Midbrain (tissue), 1 donor: ENCODE measurements around the gene LCP1.

ENCODE experiments used
- DNase-seq: peaks from one replicate; lab custom pipeline; 2025; lab: John Stamatoyannopoulos, UW

Gene LCP1

DNA sequence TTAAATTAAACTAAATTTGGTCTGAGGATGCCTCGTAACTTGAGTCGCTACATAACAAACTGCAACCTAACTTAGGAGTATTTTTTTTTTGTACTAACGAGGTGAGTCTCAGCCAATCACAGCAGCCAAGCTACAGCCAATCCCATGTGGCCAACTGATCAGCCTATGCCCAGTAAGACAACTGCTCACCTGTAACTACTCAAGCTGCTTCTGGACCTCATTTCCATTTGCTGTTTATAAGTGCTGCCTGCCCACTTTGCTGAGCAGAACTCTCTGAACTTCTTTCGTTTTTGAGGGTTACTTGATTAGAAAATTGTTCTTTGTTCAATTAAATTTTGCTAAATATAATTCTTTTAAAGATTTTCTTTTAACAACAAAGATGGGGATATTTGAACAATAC is 81.0 kb downstream of the LCP1 start:
- no peak for DNase-seq

DNA sequence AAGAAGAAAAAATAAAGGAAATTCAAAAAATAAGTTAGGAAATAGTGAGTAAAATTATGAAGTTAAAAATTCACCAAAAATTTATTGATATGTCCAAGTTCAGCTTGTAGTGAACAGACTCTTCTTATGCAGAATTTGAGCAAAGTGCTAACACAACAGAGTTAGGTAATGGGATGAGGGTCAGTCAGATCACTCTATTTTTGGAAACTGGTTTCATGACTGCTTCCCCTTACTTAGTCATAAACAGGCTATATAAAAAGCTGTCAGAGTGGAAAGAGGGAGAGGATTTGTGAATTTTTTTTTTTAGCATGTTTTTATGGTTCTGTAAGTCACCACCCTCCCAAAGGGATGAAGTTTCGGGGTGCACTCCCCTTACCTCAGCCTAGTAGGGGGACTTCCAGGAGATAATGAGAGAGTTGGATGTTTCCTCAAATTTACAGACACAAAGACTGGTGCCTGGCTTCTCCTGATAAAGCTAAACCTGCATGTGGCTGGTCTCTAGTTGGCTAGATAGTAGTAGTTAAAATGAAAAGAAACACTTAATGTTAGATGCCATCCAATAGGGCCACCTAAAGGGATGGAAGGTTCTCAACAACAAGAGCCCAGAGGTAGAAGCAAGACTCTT is 81.7 kb downstream of the LCP1 start:
- DNase-seq = no peak

DNA sequence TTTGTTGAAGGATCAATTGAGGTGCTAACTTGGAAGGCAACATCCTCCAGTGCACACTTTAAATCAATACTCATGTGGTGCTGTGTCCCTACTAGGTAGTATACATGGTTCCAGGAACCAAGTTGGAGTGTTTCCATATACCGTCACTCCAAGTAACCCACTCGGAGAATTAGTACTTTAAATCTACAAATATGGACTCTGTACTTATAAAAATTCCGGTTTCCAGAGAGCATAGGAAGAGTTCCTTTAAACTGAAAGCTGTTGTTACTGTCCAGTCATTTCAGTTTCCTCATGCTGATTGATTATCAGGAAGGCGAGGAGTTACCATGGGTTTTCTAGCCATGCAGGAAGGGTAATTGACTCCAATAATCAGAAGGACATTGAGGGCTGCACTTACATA is 84.3 kb downstream of the LCP1 start:
- DNase-seq = no peak

DNA sequence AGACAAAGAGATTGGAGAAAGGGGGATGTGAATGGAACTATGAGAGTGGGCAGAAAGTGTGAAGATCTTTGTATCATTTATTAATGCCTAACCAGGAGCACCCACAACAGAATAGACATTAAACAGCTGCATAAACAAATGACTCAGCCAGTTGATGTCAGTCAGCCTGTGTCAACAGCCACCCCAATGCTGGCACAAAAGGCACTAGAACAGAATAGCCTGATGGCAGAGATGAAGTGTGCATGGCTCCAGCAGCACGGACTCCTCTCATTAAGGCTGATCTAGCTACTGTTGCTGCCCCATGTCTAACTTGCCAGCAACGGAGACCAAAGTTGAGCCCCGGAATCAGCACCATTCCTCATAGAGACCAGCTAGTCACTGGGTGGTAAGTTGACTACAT is 85.0 kb downstream of the LCP1 start:
- peak; percentile 55 for DNase-seq

DNA sequence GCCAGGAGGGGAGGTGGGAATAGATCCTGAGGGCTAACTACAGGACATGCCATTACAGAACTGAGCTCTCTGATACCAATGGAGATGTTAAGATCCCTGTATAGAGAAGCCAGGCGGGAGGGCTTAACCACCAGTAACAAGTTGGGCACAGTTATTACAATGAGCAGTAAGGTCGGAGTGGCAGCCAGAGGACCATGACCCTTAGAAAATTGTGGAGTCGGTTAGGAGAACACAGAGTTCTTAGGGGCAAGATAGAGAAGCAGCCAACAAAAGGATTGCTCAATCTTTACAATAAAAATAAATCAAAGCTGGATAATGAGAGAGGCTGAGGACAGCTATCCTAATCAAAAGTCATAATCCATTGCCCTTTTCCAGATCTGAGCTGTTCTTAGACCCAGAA is 87.5 kb downstream of the LCP1 start:
- no peak for DNase-seq

DNA sequence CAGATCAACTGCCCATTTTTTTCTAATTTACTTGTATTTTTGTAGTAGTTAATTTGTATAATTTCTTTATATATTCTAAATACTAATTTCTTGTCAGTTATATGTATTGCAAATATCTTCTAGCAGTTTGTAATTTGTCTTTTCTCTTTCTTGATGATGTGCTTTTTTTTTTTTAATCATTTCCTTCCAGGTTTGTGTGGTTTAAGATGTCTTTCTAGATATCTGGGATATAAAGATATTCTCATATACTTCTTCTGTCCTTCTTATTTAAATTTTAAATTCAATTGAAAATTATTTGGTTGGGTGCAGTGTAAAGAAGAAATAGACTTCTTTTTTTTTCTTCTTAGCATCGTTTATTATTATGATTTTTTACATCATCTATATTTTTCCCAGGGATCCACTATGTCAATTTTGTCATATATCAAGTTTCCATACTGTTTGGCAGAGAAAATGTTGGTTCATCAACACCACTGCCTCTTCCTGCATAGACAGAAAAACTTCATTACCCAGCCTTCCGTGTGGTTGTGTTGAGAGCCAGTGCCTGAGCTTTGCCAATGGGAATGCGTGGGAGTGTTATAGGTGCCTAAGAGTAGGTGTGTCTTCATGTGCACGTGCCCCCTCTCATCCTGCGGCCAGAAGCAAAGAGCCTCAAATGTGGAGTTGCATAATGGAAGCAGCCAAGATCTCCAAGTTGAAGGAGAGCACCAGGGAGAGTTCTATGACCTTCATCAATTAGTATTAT is 93.0 kb downstream of the LCP1 start:
- DNase-seq = no peak

DNA sequence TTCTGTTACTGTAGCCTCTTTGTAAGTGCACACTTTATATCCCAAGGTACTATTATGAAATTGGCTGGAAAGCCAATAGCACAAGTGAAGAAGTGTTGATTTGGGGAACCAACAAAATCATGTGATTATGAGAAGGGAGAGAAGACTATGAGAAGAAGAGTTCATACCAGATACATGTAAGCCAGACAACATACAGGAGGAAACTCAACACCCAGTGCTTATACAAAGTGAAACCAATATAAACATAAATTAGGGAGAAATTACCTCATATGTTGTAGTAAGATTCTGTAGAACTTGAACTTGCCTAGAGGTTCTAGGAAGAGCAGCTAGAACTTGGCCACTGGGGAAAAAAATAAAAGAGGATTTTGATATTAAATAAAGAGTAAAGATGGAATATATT is 94.5 kb downstream of the LCP1 start:
- no peak for DNase-seq

DNA sequence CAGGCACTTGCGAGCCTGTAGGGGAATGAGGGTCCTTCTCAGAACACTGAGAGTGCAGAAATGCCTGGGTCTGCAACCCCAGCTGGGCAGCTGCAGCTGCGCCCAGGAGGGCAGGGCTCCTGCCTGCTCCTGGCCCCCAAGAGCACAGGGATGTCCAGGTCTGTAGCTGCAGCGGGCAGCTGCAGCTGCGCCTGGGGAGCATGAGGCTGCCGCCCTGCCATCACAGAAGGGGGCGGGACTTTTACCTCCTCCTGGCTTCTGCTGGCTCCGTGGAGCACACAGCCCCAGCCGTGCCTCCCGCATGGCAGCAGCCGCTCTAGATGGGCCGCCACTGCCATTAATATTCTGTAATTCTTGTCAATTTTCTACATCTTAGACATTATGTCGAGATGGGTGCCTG is 95.0 kb downstream of the LCP1 start:
- DNase-seq = no peak

DNA sequence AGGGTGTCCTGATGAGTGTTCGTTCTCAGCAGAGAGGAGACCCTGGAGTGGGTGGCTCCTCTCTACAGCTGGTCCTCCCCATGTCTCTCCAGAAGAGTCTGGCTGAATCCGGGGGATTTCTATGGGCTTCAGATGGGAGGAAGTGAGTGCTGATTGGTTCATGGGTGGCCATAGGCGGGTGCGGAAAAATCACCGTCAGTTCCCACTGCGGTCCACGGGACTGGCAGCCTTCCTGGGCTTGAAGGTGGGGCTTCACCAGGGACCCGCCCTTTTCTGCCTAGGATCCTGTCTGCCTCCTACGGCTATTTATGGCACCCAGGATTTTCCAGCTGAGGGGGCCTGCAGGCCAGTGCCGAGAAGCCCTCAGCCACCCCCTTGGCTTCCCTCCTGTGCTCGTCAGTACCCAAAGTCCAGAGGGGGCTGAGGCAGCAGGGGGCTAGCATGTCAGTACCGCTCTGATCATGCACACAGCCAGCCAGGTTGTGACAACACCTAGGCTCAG is 95.5 kb downstream of the LCP1 start:
- no peak for DNase-seq

DNA sequence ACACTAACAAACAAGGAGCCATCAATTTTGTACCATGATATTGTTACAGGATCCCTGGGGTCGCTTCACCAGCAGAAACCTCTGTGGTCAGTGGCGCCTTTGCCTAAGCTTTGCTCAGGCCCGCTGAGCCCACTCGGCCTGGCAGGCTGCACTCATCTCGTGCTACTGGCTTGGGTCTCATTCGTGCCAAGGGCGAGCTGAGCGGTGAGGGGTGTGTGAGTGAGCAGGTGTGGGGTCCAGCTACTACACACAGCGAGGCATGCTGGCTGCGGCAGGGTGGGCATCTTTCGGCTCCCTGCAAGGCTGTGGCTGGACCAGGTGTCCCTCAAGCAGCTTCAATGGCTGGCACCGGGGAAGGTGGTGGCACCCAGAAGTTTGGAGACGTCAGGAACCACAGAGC is 96.2 kb downstream of the LCP1 start:
- DNase-seq = no peak

DNA sequence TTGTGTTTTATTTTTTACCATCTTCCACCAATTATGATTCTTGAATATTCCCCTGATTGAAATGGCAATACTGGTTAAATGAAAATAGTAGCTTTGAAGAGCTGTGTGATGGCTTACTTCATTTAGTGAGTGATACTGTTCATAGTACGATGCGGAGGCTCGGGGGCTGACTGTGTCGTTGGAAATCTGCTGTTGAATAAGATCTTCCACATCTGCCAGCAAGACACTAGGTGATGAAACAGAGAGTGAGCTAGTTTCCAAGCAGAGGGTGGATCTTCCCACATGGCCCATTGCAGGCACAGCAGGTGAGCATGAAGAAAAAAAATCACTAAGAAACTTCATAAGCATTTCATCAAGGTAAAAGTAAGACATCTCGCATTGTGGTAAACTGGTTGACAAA is 99.7 kb downstream of the LCP1 start:
- no peak for DNase-seq

DNA sequence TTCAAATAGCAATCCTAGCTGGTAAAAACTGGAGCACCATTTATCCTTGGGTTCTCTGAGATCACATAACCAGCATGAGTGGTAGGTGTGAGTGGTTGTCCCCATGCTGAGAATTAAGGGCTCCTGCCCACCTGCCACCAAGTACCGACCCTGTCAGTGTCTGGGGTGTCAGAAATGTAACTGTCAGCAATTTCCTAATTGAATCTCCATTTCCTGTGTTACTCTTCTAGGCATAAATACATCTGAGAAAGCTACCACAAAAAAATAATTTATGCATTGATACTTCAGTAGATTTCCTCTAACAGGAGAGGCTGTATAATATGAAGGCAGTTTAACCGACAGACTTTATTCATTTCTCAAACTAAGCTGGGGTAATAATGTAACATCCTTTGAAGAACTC is 102.2 kb downstream of the LCP1 start:
- DNase-seq = no peak

DNA sequence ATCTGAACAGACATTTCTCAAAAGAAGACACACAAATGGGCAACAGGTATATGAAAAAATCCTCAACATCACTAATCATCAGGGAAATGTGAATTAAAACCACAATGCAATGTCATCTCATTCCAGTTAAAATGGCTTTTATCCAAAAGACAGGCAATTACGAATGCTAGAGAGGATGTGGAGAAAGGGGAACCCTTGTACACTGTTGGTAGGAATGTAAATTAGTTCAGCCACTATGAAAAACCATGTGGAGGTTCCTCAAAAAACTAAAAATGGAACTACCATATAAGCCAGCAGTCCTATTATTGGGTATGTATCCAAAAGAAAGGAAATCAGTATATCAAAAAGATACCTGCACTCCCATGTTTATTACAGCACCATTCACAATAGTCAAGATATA is 104.7 kb downstream of the LCP1 start:
- no peak for DNase-seq

DNA sequence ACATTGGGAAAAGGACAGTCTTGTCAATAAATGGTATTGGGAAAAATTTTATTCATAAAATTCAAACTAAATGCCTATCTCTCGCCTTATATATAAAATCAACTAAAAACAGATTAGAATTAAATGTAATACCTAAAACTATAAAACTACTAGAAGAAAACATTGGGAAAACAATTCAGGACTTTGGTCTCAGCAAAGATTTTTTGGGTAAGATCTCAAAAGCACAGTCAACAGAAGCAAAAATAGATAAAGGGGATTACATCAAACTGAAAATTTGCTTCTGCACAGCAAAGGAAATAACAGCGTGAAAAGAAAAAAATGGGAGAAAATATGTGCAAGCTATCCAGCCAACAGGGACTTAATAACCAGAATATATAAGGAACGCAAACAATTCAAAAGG is 105.2 kb downstream of the LCP1 start:
- no peak for DNase-seq
